Esophagus muscularis mucosa (tissue), 4 donors: ENCODE results near the gene PRKN.

Experiments
- CTCF ChIP-seq, 3 experiments: fragments of 200-600 bp in 2 of 3; fragments of 450-650 bp in 1 of 3; sonication (generic) in 2 of 3; IDR thresholded peaks; one replicate each; pipeline ENCODE4 v1.5.1; 2017 to 2019; ENCODE audit warnings: antibody characterized with exemption in 3 of 3, mild to moderate bottlenecking in 2 of 3, moderate library complexity in 1 of 3
- EP300 ChIP-seq: sonication (generic); formaldehyde crosslinking; IDR thresholded peaks from one replicate; pipeline ENCODE4 v1.6.1; 2017; ENCODE audit warnings: antibody characterized with exemption
- POLR2A ChIP-seq: fragments of 450-650 bp; IDR thresholded peaks from one replicate; pipeline ENCODE4 v1.6.1; 2017; ENCODE audit warnings: antibody characterized with exemption, moderate library complexity, mild to moderate bottlenecking, low read depth
- POLR2AphosphoS5 ChIP-seq, 2 donors: sonication (generic); formaldehyde crosslinking; IDR thresholded peaks; one replicate each; pipeline ENCODE4 v1.6.1; 2017; ENCODE audit warnings: antibody characterized with exemption in 2 of 2

GRCh38 chr6:161832622-161833021, 894.9 kb downstream of the PRKN start:
- TF ChIP-seq CTCF (IDR thresholded peaks at IDR 0.05) (no peak), POLR2A (no peak), EP300 (no peak), POLR2AphosphoS5 (IDR thresholded peaks at IDR 0.05) (no peak)
